Mesothelial cell of epicardium (in vitro differentiated cells): ENCODE measurements around the gene OR10A4. TPM values are rescaled to one million over a fixed set of nuclear protein-coding genes. Genes with fewer than 3 reads are reported as not detected.

ENCODE experiments used
- DNase-seq, 2 experiments: peaks; one replicate each; pipeline ENCODE4 v3.0.0; 2021; ENCODE audit warnings: low spot score in 2 of 2; ENCODE audit not compliant: unreplicated experiment in 2 of 2
- H3K27ac Mint-ChIP-seq: 2 replicates; pipeline ENCODE4 v1.8.0; 2021; ENCODE audit warnings: mixed read lengths
- H3K27me3 Mint-ChIP-seq: 2 replicates; pipeline ENCODE4 v1.8.0; 2021; ENCODE audit warnings: low read depth, mixed read lengths
- H3K36me3 Mint-ChIP-seq: 2 replicates; pipeline ENCODE4 v1.8.0; 2021; ENCODE audit warnings: mixed read lengths
- H3K4me1 Mint-ChIP-seq: 2 replicates; pipeline ENCODE4 v1.8.0; 2021; ENCODE audit warnings: mixed read lengths
- H3K4me3 Mint-ChIP-seq: 2 replicates; pipeline ENCODE4 v1.8.0; 2021; ENCODE audit warnings: mild to moderate bottlenecking, moderate library complexity, mixed read lengths
- H3K9me3 Mint-ChIP-seq: 2 replicates; pipeline ENCODE4 v1.8.0; 2021; ENCODE audit warnings: mixed read lengths
- total RNA-seq: library from RNA; stranded (reverse); gene quantifications from 3 replicates; pipeline ENCODE4 v1.2.1, GENCODE V29; 2021
- TF ChIP-seq, protein P1 (sequence below): fragments of 200-600 bp; sonication (generic); IDR thresholded peaks from one replicate; pipeline ENCODE4 v1.5.0; 2021; ENCODE audit warnings: antibody characterized with exemption; ENCODE audit not compliant: unreplicated experiment

Gene OR10A4
- total RNA-seq, 1 donor from 2014 or later: not detected

DNA sequence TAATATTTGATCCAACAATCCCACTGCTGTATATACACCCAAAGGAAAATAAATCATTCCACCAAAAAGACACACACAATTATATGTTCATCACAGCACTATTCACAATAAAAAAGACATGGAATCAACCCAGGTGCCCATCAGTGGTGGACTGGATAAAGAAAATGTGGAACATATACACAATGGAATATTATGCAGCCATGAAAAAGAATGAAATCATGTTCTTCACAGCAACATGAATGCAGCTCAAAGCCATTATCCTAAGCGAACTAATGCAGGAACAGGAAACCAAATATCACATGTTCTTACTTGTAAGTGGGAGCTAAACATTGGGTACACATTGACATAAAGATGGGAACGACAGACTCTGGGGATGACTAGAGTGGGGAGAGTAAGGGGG, 43.3 kb downstream of the OR10A4 start:
- Mint-ChIP-seq H3K4me3 (no peak overlapping the region), H3K36me3 (no peaks in the 10 kb centered on the region), H3K27ac (no peak overlapping the region), H3K4me1 (no peaks in the 10 kb centered on the region), H3K9me3 (no peaks in the 10 kb centered on the region), H3K27me3 (no peaks in the 10 kb centered on the region)
- no peak for DNase-seq
- TF ChIP-seq, protein P1, sequence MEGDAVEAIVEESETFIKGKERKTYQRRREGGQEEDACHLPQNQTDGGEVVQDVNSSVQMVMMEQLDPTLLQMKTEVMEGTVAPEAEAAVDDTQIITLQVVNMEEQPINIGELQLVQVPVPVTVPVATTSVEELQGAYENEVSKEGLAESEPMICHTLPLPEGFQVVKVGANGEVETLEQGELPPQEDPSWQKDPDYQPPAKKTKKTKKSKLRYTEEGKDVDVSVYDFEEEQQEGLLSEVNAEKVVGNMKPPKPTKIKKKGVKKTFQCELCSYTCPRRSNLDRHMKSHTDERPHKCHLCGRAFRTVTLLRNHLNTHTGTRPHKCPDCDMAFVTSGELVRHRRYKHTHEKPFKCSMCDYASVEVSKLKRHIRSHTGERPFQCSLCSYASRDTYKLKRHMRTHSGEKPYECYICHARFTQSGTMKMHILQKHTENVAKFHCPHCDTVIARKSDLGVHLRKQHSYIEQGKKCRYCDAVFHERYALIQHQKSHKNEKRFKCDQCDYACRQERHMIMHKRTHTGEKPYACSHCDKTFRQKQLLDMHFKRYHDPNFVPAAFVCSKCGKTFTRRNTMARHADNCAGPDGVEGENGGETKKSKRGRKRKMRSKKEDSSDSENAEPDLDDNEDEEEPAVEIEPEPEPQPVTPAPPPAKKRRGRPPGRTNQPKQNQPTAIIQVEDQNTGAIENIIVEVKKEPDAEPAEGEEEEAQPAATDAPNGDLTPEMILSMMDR: no peak

DNA sequence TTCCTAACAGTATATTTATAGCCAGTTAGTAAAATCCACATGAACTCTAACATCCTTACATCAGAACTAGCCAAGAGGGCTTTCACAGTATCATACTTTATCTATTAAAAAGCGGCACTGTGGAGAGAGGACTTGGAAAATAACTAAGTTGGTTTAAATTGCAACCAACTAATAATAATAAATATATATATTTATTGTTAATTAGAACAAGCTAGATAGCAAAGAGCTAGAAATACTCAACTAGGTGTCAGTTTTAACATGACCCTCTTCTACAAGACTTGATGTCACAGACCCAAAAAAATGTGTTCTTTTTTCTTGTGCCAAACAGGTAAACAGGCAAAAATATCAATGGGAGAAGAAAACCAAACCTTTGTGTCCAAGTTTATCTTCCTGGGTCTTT, 44.3 kb downstream of the OR10A4 start, which contains the start of gene OR2D3:
Gene OR2D3 (plus strand): TSS at position 301 of the 400 bp plus-strand sequence. CDS start 0 bp downstream, at position 301.
- Mint-ChIP-seq H3K4me1 (no peaks in the 10 kb centered on the region), H3K9me3 (no peaks in the 10 kb centered on the region), H3K27me3 (no peaks in the 10 kb centered on the region), H3K27ac (no peak within 1 kb of the TSS), H3K36me3 (no peaks in the 10 kb centered on the region), H3K4me3 (no peak within 1 kb of the TSS)
- TF ChIP-seq, protein P1: no peak
- no peak for DNase-seq

DNA sequence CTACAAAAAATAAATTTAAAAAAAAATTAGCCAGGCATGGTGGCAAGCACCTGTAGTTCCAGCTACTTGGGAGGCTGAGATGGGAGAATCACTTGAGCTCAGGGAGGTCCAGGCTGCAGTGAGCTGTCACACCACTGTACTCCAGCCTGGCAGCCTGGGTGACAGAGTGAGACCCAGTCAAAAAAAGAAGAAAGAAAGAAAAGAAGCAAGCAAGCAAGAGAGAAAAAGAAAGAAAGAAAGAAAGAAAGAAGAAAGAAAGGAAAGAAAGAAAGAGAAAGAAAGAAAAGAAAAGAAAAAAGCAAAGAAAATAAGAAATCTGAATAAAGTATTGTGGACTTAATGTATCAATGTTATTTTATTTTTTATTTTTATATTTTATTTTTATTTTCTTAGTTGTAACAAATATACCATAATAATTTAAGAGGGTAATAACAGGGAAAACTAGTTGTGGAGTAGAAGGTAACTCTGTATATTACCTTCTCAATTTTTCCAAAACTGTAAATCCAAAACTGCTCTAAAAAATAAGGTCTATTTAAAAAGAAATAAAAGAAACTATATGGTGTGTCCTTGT, 48.7 kb downstream of the OR10A4 start:
- TF ChIP-seq, protein P1: no peak
- DNase-seq: no peak
- no peaks in the 10 kb centered on the region for H3K27me3 Mint-ChIP-seq
- no peak overlapping the region for H3K4me3 Mint-ChIP-seq
- no peaks in the 10 kb centered on the region for H3K9me3 Mint-ChIP-seq
- peaks cover 12% of the 10 kb centered on the region for H3K4me1 Mint-ChIP-seq
- H3K27ac Mint-ChIP-seq: no peak overlapping the region
- H3K36me3 Mint-ChIP-seq: no peaks in the 10 kb centered on the region

DNA sequence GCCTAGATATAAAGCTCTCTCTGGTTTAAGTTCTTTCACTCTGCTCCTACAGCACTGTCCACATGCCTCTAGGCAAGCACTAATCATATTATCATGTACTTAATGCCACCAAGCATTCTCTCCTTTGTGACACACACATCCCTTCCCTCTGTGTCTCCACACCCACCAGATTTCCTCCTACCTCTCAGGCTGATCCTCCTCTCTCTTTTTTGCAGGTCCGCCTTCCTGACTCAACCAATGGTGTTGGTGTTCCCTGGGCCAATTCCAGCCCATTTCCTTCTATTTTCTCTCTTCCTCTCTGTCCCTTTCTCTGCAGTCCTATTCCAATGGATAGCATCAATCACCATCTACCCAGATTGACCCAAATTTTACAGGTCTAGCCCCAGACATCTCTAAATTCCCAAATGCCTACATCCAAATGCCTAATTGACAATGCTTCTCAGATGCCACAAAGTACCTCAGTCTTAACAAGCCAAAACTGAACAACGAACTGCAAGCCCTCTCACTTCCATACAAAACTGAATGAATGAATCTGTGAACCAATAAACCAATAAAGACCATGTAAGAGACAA, 49.3 kb downstream of the OR10A4 start:
- DNase-seq: no peak
- Mint-ChIP-seq H3K4me1 (peaks cover 12% of the 10 kb centered on the region), H3K27ac (peak overlapping the region; percentile 75), H3K4me3 (peak overlapping the region; percentile 90), H3K9me3 (no peaks in the 10 kb centered on the region), H3K36me3 (no peaks in the 10 kb centered on the region), H3K27me3 (no peaks in the 10 kb centered on the region)
- TF ChIP-seq, protein P1: no peak

DNA sequence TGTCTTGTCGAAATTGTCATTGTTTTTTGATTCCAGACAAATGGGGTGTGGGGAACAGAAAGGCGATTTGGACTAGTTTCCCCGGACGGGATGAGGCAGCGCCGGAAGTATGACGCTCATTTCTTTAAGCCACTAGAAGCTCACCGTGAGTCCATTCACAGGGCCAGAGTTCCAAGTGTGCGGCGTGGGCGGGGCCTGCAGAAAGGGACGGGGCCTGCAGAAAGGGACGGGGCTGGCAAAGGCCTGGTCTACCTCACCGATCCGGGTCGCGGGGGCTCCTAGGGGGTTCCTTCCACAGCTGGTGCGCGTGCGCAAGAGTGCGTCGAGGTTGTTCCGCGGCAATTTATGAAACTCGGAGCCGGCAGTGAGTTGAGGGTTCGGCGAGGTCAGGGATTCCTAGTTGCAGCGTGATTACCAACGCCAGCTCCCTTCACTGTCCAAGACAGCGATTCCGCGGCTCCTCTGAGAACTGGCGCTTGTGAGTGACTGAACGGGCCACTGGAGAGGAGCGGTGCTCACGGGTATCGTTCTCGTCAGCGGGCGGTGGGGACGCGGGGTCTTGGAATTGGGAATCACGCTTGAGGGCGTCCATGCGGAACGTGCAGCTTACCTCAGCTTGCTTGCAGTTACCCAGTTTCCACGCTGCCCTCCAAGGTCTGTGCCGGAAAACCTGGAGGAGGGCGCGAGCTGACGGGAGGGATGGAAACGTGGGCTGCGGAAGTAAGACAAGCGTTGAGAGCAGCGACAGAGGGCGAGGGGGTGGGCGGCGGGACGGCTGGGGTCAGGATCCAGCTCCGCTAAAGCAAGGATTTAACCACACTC, 50.0 kb downstream of the OR10A4 start, which contains the start of gene ZNF215:
Gene ZNF215 (plus strand): TSS at position 219 of the 822 bp plus-strand sequence. CDS start 5,847 bp downstream, outside the sequence.
- no peaks in the 10 kb centered on the region for H3K9me3 Mint-ChIP-seq
- H3K36me3 Mint-ChIP-seq: no peaks in the 10 kb centered on the region
- no peaks in the 10 kb centered on the region for H3K27me3 Mint-ChIP-seq
- peak; percentile 47 to 72 for DNase-seq
- H3K27ac Mint-ChIP-seq: peak within 1 kb of the TSS; percentile 75
- peaks cover 12% of the 10 kb centered on the region for H3K4me1 Mint-ChIP-seq
- H3K4me3 Mint-ChIP-seq: peak within 1 kb of the TSS; percentile 90
- TF ChIP-seq, protein P1: no peak
